Activated naive CD4-positive, alpha-beta T cell treated with anti-CD3 and anti-CD28 coated beads, Interleukin-2, amount 10 ng/mL, durations not matched to agents 7 days and 5 days (primary cell): ENCODE data around the gene CABCOCO1.

Experiments used
- CTCF ChIA-PET: fragments of 350-600 bp; sonication (Branson Sonifier 250); formaldehyde crosslinking; loops from one replicate; lab custom pipeline; 2021; ENCODE audit warnings: antibody characterized with exemption; lab: Charles Lee
- DNase-seq: peaks from one replicate; pipeline ENCODE4 v3.0.0-alpha.2; 2020
- H3K27ac Mint-ChIP-seq: one replicate; pipeline ENCODE4 v1.8.0; 2021; ENCODE audit warnings: mild to moderate bottlenecking, moderate library complexity, mixed read lengths
- H3K27me3 Mint-ChIP-seq: one replicate; pipeline ENCODE4 v1.8.0; 2021; ENCODE audit warnings: mild to moderate bottlenecking, mixed read lengths
- H3K36me3 Mint-ChIP-seq: one replicate; pipeline ENCODE4 v1.8.0; 2021; ENCODE audit warnings: mixed read lengths
- H3K4me1 Mint-ChIP-seq: one replicate; pipeline ENCODE4 v1.8.0; 2021; ENCODE audit warnings: mixed read lengths
- H3K4me3 Mint-ChIP-seq: one replicate; pipeline ENCODE4 v1.8.0; 2021; ENCODE audit warnings: mild to moderate bottlenecking, moderate library complexity, mixed read lengths
- H3K9me3 Mint-ChIP-seq: one replicate; pipeline ENCODE4 v1.8.0; 2021; ENCODE audit warnings: mixed read lengths

The CABCOCO1 gene

DNA sequence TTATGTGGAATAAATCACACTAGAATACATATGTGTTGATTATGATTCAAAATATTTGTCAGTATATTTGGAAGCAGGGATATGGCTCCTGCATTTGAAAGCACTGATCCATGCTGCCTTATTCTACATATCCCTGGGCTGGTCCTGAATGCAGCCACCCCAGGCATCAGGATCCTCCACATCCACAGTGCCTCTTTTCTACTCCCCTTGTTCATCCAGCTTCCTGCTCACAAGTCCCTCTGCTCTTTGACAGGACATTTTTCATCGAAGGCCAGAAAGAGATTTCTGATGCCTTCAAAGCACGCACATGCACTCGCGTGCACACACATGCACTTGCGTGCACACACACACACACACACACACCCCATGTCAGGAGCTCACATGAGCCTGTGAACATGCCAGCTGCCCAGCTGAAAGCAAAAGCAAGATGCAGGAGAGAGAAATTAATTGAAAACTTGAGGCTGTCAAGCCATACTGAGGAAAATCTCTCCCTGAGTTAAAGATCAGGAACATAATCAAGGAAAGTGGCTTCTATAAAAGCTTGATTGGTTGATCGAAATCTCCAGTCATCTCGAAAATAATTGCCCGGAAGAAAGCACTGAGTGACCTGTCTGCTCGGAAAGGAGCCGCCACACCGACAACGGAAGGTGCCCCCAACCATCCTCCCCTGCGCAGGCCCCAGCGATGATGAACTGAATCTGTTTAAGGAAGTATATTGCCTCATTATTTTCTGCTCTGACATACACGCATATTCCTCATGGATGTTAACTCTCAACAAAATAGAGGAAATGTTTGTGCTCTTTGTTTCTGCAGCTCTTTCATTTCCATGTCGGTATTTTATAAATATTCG is 134.8 kb downstream of the CABCOCO1 start:
- no peak for DNase-seq
- CTCF ChIA-PET: interaction anchor here (0.6 kb wide), 1 partner anchor 508 kb away, joined by 3 read pairs; no protein-coding TSS in a partner anchor
- H3K4me3 Mint-ChIP-seq: no peak overlapping the region
- no peaks in the 10 kb centered on the region for H3K36me3 Mint-ChIP-seq
- H3K27me3 Mint-ChIP-seq: no peaks in the 10 kb centered on the region
- H3K9me3 Mint-ChIP-seq: no peaks in the 10 kb centered on the region
- peaks cover under 1% of the 10 kb centered on the region for H3K4me1 Mint-ChIP-seq
- H3K27ac Mint-ChIP-seq: no peak overlapping the region

DNA sequence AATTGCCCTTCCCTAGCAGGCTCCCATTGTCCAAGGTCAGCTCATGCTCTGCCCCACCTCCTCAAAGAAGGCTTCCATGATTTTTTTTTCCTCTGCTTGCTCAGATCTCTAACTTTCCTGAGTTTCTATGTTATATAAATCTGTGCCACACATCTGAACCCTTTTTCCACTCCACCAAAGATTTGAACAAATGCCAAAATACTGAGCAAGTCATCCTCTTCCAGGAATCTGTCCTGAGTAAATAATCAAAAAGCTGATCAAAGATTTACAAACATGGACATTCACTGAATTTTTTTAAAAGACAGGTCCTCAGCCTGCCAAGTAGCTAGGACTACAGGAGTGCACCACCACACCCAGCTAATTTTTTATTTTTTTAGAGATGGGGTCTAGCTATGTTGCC is 136.0 kb downstream of the CABCOCO1 start:
- Mint-ChIP-seq H3K4me1 (no peaks in the 10 kb centered on the region), H3K36me3 (no peaks in the 10 kb centered on the region), H3K27ac (no peak overlapping the region)

DNA sequence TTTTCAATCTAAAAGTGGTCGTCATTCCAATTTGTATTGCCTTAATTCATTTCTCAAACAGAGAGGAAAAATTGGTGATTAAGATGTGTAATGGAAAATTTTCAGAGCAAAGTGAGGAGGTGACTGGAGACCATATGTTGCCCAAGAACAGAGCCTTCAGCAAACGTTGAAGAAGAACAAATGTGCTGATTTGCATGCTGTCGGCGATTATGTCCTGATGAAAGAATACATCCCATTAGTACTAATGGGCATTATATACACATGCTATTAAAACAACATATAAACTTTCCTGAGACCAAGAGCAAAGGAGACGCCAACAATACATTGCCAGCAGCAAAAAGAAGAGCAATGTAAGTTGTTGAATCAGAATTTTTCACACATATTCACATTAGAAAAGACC is 138.8 kb downstream of the CABCOCO1 start:
- H3K36me3 Mint-ChIP-seq: no peaks in the 10 kb centered on the region

More for the DNA sequence above, 136.0 kb downstream of the CABCOCO1 start:
- H3K27me3 Mint-ChIP-seq: no peaks in the 10 kb centered on the region
- DNase-seq: no peak
- CTCF ChIA-PET: no interaction called here
- H3K4me3 Mint-ChIP-seq: no peak overlapping the region
- no peaks in the 10 kb centered on the region for H3K9me3 Mint-ChIP-seq

DNA sequence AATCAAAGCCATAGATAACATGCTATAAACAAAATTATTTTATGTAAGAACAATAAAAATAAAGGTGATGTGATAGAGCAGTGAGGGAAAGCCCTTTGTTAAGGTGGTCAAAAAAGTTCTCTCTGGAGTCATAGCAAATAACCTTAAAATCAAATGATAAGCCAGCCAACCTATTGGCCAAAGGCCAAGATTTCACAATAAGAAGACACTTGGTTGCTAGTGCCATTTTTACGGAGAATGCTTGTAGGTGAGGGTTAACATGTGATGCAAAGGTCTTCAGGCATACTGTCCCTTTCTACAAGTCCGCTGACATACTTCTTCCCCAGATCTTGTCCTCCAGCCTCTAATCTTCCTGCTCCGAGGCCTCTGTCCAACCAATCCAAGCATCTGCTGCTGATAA is 140.5 kb downstream of the CABCOCO1 start:
- Mint-ChIP-seq H3K27ac (no peak overlapping the region), H3K4me1 (peaks cover 6% of the 10 kb centered on the region)
- CTCF ChIA-PET: no interaction called here

More for the DNA sequence above, 138.8 kb downstream of the CABCOCO1 start:
- no peak for DNase-seq
- Mint-ChIP-seq H3K9me3 (no peaks in the 10 kb centered on the region), H3K27ac (no peak overlapping the region), H3K27me3 (no peaks in the 10 kb centered on the region), H3K4me3 (no peak overlapping the region), H3K4me1 (peaks cover 6% of the 10 kb centered on the region)
- CTCF ChIA-PET: interaction anchor here (0.8 kb wide), 1 partner anchor 11 kb away, joined by 3 read pairs; no protein-coding TSS in a partner anchor

DNA sequence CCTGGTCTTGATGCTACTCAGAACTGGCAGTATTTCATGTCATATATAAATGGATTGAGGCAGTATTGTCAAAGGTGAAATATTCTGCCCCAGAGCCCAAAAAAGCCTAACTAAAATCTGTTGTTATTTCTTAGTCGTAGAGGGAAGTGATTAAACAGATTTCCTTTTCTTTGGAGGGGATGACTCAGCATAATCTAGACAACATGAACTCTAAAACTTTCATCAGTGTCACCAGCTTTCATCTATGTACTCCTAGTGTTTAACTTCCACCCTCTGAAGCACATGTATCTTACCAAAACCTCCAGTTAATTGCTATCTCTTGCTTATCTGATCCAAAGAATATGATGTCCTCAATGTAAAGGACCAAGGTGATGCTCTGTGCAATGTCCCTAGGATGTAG is 141.7 kb downstream of the CABCOCO1 start:
- Mint-ChIP-seq H3K27ac (no peak overlapping the region), H3K4me3 (no peak overlapping the region), H3K9me3 (no peaks in the 10 kb centered on the region), H3K36me3 (no peaks in the 10 kb centered on the region), H3K27me3 (no peaks in the 10 kb centered on the region), H3K4me1 (peaks cover 6% of the 10 kb centered on the region)
- CTCF ChIA-PET: no interaction called here
- DNase-seq: no peak

More for the DNA sequence above, 140.5 kb downstream of the CABCOCO1 start:
- no peak for DNase-seq
- Mint-ChIP-seq H3K27me3 (no peaks in the 10 kb centered on the region), H3K4me3 (no peak overlapping the region), H3K9me3 (no peaks in the 10 kb centered on the region), H3K36me3 (no peaks in the 10 kb centered on the region)

DNA sequence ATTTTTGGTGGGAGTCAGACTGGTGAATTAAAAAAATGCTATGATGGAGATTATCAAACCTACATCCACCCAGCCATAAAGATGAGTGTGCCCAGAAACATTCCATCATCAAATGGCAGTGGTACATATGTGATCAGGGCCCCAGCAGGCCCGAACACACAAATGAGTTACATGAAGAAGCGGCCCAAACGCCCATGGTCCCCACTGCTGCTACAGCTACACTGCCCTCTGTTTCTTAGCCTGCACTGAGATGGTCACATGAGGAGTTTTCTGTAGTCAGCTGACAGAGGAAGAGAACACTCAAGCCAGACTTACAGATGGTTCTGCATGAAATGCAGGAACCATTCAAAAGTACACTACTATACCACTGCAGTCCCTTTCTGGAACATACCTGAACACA is 142.4 kb downstream of the CABCOCO1 start:
- H3K9me3 Mint-ChIP-seq: no peaks in the 10 kb centered on the region
- CTCF ChIA-PET: no interaction called here
- H3K4me1 Mint-ChIP-seq: peaks cover 6% of the 10 kb centered on the region
- no peak for DNase-seq
- no peaks in the 10 kb centered on the region for H3K36me3 Mint-ChIP-seq
- no peak overlapping the region for H3K4me3 Mint-ChIP-seq
- H3K27ac Mint-ChIP-seq: no peak overlapping the region
- no peaks in the 10 kb centered on the region for H3K27me3 Mint-ChIP-seq

DNA sequence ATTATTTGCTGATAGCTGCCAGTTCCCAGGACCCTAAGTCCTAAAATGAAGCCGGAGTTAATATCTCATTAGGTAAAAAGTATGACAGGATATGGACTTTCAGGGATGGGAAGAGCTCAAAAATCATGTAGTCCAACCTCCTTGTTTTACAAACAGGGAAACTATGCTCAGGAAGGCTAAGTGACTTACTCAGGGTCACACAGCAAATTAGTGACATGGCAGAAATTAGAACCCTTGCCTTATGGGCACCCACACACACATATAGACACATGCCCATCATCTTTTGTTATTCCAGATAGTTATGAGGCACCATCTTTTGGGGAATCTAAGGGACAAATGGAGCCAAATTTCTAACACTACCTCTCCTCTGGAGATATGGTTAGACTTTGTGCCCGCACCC is 147.5 kb downstream of the CABCOCO1 start:
- Mint-ChIP-seq H3K27me3 (no peaks in the 10 kb centered on the region), H3K36me3 (no peaks in the 10 kb centered on the region), H3K27ac (no peak overlapping the region), H3K4me3 (no peak overlapping the region), H3K9me3 (no peaks in the 10 kb centered on the region), H3K4me1 (peaks cover 2% of the 10 kb centered on the region)
- CTCF ChIA-PET: interaction anchor here (2.6 kb wide), 1 partner anchor 59 kb away, joined by 7 read pairs; no protein-coding TSS in a partner anchor
- no peak for DNase-seq

DNA sequence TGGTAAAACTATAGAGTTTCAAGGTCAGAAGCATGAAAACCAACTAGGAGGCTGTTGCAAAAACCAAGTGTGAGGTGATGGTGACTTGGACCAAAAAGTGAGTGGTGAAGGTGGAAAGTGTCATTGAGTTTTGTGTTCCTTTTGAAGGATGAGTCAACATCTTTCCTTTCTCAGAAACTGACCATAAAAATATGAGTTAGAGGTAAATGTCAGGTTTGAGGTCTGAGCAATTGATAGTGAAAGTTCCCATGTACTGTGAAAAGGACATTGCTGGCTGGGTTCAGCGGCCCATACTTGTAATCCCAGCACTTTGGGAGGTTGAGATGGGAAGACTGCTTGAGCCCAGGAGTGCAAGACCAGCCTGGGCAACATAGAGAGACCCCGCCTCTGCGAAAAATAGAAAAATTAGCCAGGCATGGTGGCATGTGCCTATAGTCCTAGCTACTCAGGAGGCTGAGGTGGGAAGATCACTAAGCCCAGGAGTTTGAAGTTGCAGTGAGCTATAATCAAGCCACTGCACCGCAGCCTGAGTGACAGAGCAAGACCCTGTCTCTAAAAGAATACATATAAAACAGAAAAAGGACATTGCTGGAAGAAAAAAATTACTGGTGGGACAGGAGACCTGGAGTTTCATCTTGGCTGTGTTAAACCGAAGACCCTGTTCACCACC is 149.5 kb downstream of the CABCOCO1 start:
- Mint-ChIP-seq H3K9me3 (no peaks in the 10 kb centered on the region), H3K4me1 (peaks cover 2% of the 10 kb centered on the region), H3K4me3 (no peak overlapping the region), H3K27ac (no peak overlapping the region), H3K27me3 (no peaks in the 10 kb centered on the region), H3K36me3 (no peaks in the 10 kb centered on the region)
- CTCF ChIA-PET: no interaction called here
- DNase-seq: no peak

DNA sequence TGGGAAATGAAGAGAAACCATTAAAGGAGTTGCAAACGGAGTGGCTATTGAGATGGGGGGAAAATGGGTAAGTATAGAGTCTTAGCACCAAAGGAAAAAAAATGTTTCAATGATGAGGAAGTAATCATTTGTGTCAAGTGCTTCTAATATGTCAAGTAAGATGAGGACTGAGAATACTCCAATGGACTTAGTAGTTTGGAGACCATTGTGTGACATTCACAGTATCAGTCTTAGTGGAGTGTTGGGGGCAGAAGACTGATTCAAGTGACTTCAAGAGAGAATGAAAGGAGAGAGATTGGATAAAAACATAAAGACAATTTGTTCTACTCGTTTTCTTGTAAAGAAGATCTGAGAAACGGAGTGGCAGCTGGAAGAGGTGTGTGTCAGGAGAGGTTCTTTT is 150.2 kb downstream of the CABCOCO1 start:
- H3K27me3 Mint-ChIP-seq: no peaks in the 10 kb centered on the region
- DNase-seq: no peak
- CTCF ChIA-PET: no interaction called here
- no peak overlapping the region for H3K27ac Mint-ChIP-seq
- no peaks in the 10 kb centered on the region for H3K9me3 Mint-ChIP-seq
- H3K36me3 Mint-ChIP-seq: no peaks in the 10 kb centered on the region
- no peak overlapping the region for H3K4me3 Mint-ChIP-seq
- peaks cover 2% of the 10 kb centered on the region for H3K4me1 Mint-ChIP-seq

DNA sequence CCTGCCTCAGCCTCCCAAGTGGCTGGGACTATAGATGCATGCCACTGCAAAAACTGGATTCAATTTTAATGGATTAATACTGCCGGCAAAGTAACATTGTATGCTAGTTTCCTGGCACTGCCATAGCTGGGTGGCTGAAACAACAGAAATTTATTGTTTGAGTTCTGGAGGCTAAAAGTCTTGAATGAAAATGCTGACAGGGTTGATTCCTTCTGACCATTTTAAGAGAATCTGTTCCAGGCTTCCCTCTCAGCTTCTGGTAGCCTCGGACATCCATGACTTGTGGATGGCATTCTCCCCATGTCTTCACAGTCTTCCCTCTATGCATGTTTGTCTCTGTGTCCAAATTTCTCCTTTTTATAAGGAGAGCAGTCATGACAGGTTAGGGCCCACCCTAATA is 151.4 kb downstream of the CABCOCO1 start:
- Mint-ChIP-seq H3K27ac (no peak overlapping the region), H3K27me3 (no peaks in the 10 kb centered on the region), H3K36me3 (no peaks in the 10 kb centered on the region), H3K4me1 (peaks cover 2% of the 10 kb centered on the region), H3K9me3 (no peaks in the 10 kb centered on the region), H3K4me3 (no peak overlapping the region)
- CTCF ChIA-PET: no interaction called here
- DNase-seq: no peak

DNA sequence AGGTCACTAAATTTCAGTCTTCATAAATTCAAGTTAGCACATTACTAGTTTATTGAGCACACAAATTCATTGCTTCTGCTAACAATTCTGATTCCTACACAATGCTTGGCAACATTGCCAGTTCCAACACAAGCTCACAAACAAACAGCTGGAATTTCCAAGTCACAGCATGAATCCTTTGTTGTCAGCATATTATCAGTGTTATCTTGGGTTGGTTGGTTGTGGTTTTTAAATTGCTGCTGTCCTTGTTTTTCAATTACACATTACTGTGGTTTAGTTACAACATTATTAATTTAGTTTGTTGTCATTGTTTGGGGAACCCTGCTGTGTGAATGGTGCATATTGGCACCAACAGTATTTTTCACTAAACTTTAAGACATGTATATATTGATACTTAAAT is 152.8 kb downstream of the CABCOCO1 start:
- no peaks in the 10 kb centered on the region for H3K27me3 Mint-ChIP-seq
- H3K4me1 Mint-ChIP-seq: peaks cover 2% of the 10 kb centered on the region
- H3K27ac Mint-ChIP-seq: no peak overlapping the region
- CTCF ChIA-PET: interaction anchor here (1.0 kb wide), 1 partner anchor 88 kb away, joined by 3 read pairs; no protein-coding TSS in a partner anchor
- DNase-seq: no peak
- H3K36me3 Mint-ChIP-seq: no peaks in the 10 kb centered on the region
- H3K9me3 Mint-ChIP-seq: no peaks in the 10 kb centered on the region
- no peak overlapping the region for H3K4me3 Mint-ChIP-seq
